ENCODE data around the gene SNX10.

Gene SNX10

GRCh38 chr7:26363465-26363864 lies 71.8 kb downstream of the SNX10 start:
- no peaks in the 10 kb centered on the region for H4K20me1 ChIP-seq
- no peak for TF ChIP-seq Cebpa-rat (IDR thresholded peaks at IDR 0.05)
- no peaks in the 10 kb centered on the region for H3K9me3 ChIP-seq

DNA sequence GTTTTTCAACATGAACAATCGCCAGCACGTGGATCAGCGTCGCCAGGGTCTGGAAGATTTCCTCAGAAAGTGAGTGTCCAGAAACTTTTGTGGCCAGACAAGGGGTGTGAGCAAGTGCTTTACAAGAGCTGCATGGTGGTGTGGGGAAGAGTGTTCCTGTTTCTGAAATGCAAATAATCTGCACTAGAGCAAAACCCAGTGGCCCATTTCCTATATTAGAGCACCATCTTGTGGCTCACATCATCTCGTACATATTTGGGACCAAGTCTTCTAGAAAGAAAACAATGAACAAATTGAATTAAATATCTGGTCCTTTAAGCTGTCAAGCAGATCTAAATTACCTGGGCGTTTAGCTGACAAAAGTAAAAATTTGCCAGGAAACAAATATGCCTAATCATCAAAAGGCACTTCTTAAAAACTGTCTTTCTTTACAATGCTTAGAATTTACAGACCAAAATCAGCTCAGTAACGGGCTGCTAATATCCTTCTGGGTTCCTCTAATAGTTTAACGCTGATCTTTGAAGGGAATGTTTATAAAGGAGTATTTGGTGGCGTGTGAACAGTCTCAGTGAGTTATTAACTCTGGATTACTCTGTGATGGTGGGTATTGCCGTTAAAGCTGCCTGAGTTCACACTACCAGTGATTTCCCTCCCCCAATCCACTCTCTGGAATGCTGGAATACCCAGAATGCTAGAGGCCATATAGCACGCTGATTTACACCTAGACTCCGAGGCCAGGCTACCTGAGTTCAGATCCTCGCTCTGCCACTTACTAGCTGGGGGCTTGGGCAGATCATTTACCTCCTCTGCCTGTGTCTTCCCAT lies 73.6 kb downstream of the SNX10 start:
- H3K27me3 ChIP-seq, result peaks cover 2% of the 10 kb centered on the region; the same call in 1 of the 2 replicates
- H4K20me1 ChIP-seq, result no peaks in the 10 kb centered on the region
- H3K36me3 ChIP-seq, result no peaks in the 10 kb centered on the region
- no peak for TF ChIP-seq Cebpa-rat (IDR thresholded peaks at IDR 0.05)
- H3K4me1 ChIP-seq, result peaks cover 16% of the 10 kb centered on the region
- no peak overlapping the region for H3K4me3 ChIP-seq
- H3K9me3 ChIP-seq, result no peaks in the 10 kb centered on the region
- no peak overlapping the region for H3K27ac ChIP-seq
- no peak overlapping the region for H3K4me2 ChIP-seq
- H3K9ac ChIP-seq, result no peak overlapping the region

More at GRCh38 chr7:26363465-26363864, 71.8 kb downstream of the SNX10 start:
- Histone ChIP-seq H3K27ac (no peak overlapping the region), H3K36me3 (no peaks in the 10 kb centered on the region), H3K27me3 (no peaks in the 10 kb centered on the region), H3K9ac (no peak overlapping the region), H3K4me3 (no peak overlapping the region), H3K4me2 (no peak overlapping the region), H3K4me1 (peaks cover 21% of the 10 kb centered on the region)

GRCh38 chr7:26365901-26366275 lies 74.2 kb downstream of the SNX10 start:
- no peaks in the 10 kb centered on the region for H3K9me3 ChIP-seq
- no peaks in the 10 kb centered on the region for H3K36me3 ChIP-seq
- no peak overlapping the region for H3K4me2 ChIP-seq
- H4K20me1 ChIP-seq, result peaks cover under 1% of the 10 kb centered on the region; the same call in 1 of the 2 replicates
- H3K4me3 ChIP-seq, result no peak overlapping the region
- H3K4me1 ChIP-seq, result peaks cover 16% of the 10 kb centered on the region
- H3K27ac ChIP-seq, result no peak overlapping the region
- H3K9ac ChIP-seq, result no peak overlapping the region
- no peak for TF ChIP-seq Cebpa-rat (IDR thresholded peaks at IDR 0.05)
- H3K27me3 ChIP-seq, result peaks cover 8% of the 10 kb centered on the region; the same call in 1 of the 2 replicates

DNA sequence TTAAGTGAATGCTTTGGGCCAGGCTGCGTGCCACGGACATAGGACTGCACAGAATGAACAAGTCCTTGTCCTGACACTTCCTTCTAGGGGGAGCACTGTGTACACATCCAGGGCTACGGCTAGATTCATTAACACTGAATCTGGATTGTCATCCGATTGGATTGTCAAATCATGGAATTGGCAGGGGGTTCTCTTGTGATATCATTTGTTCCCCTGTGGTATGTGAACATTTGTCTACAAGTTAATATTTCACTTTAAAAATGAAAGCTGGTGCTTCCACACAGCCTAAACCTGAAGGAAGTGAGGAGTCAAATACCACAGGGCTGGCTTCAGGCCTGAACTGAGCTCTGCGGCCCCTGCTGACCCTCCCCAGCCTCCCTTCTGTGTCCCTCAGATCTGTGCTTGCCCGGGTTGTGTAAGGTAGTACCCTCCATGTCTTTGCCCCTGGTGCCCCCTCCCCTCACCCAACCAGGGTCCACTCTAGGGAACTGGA lies 75.6 kb downstream of the SNX10 start:
- H3K4me3 ChIP-seq, result no peak overlapping the region
- TF ChIP-seq Cebpa-rat (IDR thresholded peaks at IDR 0.05), result no peak
- no peak overlapping the region for H3K9ac ChIP-seq
- H3K4me1 ChIP-seq, result peaks cover 16% of the 10 kb centered on the region
- no peaks in the 10 kb centered on the region for H3K9me3 ChIP-seq
- no peak overlapping the region for H3K4me2 ChIP-seq
- H3K27ac ChIP-seq, result no peak overlapping the region
- H4K20me1 ChIP-seq, result peaks cover 15% of the 10 kb centered on the region; the same call in 1 of the 2 replicates
- peaks cover 22% of the 10 kb centered on the region for H3K27me3 ChIP-seq
- no peaks in the 10 kb centered on the region for H3K36me3 ChIP-seq

- H4K20me1 ChIP-seq, result peaks cover 23% of the 10 kb centered on the region; the same call in 1 of the 2 replicates
- H3K4me2 ChIP-seq, result no peak overlapping the region
- peaks cover 33% of the 10 kb centered on the region for H3K27me3 ChIP-seq
- no peak overlapping the region for H3K9ac ChIP-seq
- no peak overlapping the region for H3K27ac ChIP-seq
- no peaks in the 10 kb centered on the region for H3K36me3 ChIP-seq
- TF ChIP-seq Cebpa-rat (IDR thresholded peaks at IDR 0.05), result no peak
- H3K4me3 ChIP-seq, result no peak overlapping the region
- no peaks in the 10 kb centered on the region for H3K9me3 ChIP-seq
- H3K4me1 ChIP-seq, result peaks cover 16% of the 10 kb centered on the region
Measured at GRCh38 chr7:26368542-26368941, 76.9 kb downstream of the SNX10 start.

DNA sequence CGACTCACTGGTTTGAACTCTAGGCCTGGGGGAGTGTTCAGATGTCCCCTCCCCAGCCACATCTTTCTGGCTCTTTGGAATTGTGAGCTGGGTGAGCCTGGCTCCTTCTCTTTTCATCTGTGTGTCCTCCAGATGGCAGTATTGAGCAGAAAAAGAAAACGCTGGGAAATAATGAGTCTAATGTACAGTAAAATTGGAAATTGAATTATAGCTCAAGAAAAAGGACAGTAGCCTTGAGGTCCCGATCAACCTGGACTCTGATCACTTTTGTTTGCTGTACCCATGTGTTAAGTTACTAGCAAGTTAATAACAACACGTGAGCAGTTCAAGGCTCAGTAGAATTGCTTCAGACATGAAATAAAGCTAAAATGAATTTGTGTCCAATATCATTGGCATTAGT lies 77.9 kb downstream of the SNX10 start:
- peaks cover 44% of the 10 kb centered on the region for H3K27me3 ChIP-seq
- no peak overlapping the region for H3K9ac ChIP-seq
- H4K20me1 ChIP-seq, result peaks cover 33% of the 10 kb centered on the region
- H3K9me3 ChIP-seq, result no peaks in the 10 kb centered on the region
- no peaks in the 10 kb centered on the region for H3K36me3 ChIP-seq
- no peak overlapping the region for H3K4me3 ChIP-seq
- TF ChIP-seq Cebpa-rat (IDR thresholded peaks at IDR 0.05), result no peak
- H3K4me2 ChIP-seq, result peak overlapping the region; percentile 66
- no peak overlapping the region for H3K27ac ChIP-seq
- H3K4me1 ChIP-seq, result peaks cover 16% of the 10 kb centered on the region

DNA sequence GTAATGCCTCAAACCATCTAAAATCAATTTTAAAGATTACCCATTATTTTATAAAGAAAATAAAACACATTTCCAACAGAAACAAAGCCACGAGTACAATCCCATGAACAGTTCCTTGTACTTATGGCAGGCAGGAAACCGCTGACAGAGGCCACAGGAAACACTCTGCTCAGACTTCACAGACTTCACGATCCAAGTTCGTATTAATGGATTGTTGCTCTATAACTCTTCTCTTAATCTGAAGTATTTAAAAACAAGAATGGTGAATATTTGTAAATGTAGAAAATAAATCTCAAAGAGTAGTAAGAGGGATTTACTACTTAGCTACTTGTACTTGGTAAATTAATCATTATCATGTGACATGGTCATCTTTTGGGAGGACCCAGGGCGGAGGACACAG lies 78.3 kb downstream of the SNX10 start:
- no peak overlapping the region for H3K4me3 ChIP-seq
- no peaks in the 10 kb centered on the region for H3K9me3 ChIP-seq
- peaks cover 37% of the 10 kb centered on the region for H4K20me1 ChIP-seq
- no peak overlapping the region for H3K9ac ChIP-seq
- H3K4me2 ChIP-seq, result peak overlapping the region; percentile 66
- H3K27ac ChIP-seq, result no peak overlapping the region
- TF ChIP-seq Cebpa-rat (IDR thresholded peaks at IDR 0.05), result no peak
- peaks cover 48% of the 10 kb centered on the region for H3K27me3 ChIP-seq
- H3K36me3 ChIP-seq, result no peaks in the 10 kb centered on the region
- H3K4me1 ChIP-seq, result peaks cover 13% of the 10 kb centered on the region

DNA sequence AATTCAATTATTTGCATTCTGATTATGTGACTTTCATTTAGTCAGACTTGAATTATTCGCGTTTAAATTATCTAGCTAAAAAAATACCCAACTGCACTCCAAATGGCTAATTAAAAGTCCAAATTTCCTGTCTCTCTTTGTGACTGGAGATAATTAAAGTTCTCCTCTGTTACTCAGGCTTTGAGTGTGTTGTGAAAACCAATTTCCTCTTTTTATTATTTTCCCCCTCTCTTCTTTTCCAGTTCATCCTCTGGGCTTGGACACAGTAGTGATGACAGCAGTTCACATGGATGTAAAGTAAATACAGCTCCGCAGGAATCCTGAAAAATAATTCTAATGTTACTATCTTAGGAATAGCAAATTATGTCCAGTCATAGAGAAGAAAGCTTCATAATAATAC lies 80.6 kb downstream of the SNX10 start:
- Histone ChIP-seq H3K9ac (no peak overlapping the region), H3K4me3 (no peak overlapping the region)

GRCh38 chr7:26372704-26373103 lies 81.0 kb downstream of the SNX10 start:
- no peaks in the 10 kb centered on the region for H3K36me3 ChIP-seq
- H3K4me3 ChIP-seq, result no peak overlapping the region
- H3K9ac ChIP-seq, result no peak overlapping the region
- peaks cover 62% of the 10 kb centered on the region for H4K20me1 ChIP-seq
- H3K4me1 ChIP-seq, result peaks cover 20% of the 10 kb centered on the region
- no peak for TF ChIP-seq Cebpa-rat (IDR thresholded peaks at IDR 0.05)
- H3K27ac ChIP-seq, result no peak overlapping the region
- no peak overlapping the region for H3K4me2 ChIP-seq
- H3K27me3 ChIP-seq, result peaks cover 75% of the 10 kb centered on the region
- no peaks in the 10 kb centered on the region for H3K9me3 ChIP-seq

More for the DNA sequence above, 80.6 kb downstream of the SNX10 start:
- Histone ChIP-seq H4K20me1 (peaks cover 57% of the 10 kb centered on the region), H3K36me3 (no peaks in the 10 kb centered on the region), H3K9me3 (no peaks in the 10 kb centered on the region), H3K4me2 (no peak overlapping the region), H3K27ac (no peak overlapping the region), H3K4me1 (peaks cover 20% of the 10 kb centered on the region), H3K27me3 (peaks cover 70% of the 10 kb centered on the region)
- no peak for TF ChIP-seq Cebpa-rat (IDR thresholded peaks at IDR 0.05)

- H3K36me3 ChIP-seq, result no peaks in the 10 kb centered on the region
- peaks cover 18% of the 10 kb centered on the region for H3K4me1 ChIP-seq
- no peak overlapping the region for H3K9ac ChIP-seq
- H3K27me3 ChIP-seq, result peaks cover 89% of the 10 kb centered on the region
- TF ChIP-seq Cebpa-rat (IDR thresholded peaks at IDR 0.05), result no peak
- H3K4me3 ChIP-seq, result no peak overlapping the region
- H4K20me1 ChIP-seq, result peaks cover 73% of the 10 kb centered on the region
- no peak overlapping the region for H3K27ac ChIP-seq
- no peaks in the 10 kb centered on the region for H3K9me3 ChIP-seq
- H3K4me2 ChIP-seq, result no peak overlapping the region
Measured at GRCh38 chr7:26374647-26375373, 83.1 kb downstream of the SNX10 start.
